GM19240 (cell line): ENCODE results near the gene PRKCQ.
"Not testable (repeated sequence)": the region's sequence is repeated elsewhere in the genome, so short reads cannot be mapped to it uniquely, and the experiment has no call there.

Experiments used
- DNase-seq: peaks from one replicate; pipeline ENCODE4 v3.0.0; 2011; ENCODE audit warnings: low spot score; ENCODE audit not compliant: insufficient read length

The PRKCQ gene

GRCh38 chr10:6460861-6461409, 119.1 kb downstream of the PRKCQ start:
- no peak for DNase-seq

DNA sequence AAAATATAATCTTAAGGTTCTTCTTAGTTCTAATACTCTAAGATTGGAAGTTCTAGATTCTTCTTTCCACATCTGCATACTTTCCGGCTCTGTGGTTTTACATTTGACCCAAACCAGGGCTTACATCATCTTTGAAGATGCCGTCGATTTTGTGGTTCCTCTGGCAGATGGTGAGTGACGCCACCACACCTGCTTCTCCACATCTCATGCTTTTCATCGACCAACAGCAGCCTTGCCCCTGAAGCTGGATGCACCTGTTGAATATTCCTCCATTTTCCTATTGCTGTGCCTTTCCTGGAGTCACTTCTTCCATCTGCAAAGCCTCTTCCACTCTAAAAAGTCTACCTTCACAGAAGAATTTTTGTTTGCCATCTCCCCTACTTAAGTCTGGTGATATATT, 121.3 kb downstream of the PRKCQ start:
- DNase-seq: no peak

GRCh38 chr10:6457376-6457775, 122.7 kb downstream of the PRKCQ start:
- no peak for DNase-seq

DNA sequence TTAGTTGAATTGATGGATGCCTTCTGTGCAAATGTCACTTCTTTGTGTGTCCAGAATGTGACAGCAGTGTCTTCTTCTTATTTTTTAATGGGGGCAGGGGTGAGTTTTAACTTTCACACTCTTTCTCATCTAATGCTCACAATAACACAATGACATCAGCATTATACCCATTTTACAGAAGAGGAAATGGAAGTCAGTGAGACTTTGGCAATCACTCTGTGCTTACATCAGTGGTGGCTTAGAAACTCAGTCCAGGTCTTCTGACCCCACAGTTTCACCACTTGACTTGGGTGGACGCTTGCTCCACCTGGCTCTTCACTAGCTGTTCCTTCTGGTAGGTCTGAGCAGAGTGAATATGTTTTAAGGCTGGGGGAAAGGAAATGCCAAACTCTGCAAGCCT, 124.0 kb downstream of the PRKCQ start:
- DNase-seq: no peak

- DNase-seq: no peak
These were observed 124.5 kb downstream of the PRKCQ start for GRCh38 chr10:6455592-6455991.

- DNase-seq: no peak
These were observed 133.4 kb downstream of the PRKCQ start for GRCh38 chr10:6446711-6447110.

DNA sequence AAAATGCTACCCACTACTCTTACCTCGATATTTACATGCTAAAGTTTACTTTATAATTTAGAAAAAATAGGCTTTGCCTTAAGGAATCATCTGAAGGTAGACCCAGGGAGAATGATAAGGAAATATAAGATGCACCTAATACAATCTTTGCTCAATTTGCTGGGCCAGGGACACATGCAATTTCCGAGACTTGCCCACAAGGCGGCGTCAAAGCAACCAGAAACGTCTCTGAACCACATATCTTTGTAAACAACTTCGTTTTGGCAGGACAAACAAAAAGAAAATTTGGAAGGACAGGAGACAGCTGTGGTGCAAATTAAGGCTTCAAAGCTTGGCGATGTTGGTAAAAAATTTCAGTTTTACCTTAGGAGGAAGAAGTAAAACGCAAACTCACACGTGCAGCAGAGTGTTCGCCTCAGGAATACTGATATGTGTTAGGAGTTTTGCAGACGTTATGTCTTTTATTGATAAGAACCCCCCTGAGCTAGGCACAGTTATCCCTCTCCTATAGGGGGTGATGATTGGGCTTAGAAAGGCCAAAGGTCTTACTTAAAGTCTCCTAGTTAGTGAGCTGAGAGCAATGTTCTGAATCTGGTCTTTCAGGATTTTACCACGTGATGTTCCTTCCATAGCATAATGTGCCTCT, 134.3 kb downstream of the PRKCQ start:
- peak; percentile 16 for DNase-seq

DNA sequence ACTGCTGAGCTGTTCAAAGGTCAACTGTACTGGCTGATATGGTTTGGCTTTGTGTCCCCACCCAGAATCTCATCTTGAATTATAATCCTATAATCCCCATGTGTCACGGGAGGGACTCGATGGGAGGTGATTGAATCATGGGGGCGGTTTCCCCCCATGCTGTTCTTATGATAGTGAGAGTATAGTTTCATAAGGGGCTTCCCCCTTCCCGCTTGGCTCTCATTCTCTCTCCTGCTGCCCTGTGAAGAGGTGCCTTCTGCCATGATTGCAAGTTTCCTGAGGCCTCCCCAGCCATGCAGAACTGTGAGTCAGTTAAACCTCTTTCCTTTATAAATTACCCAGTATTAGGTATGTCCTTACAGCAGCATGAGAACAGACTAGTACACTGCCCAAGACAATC, 140.2 kb downstream of the PRKCQ start:
- not testable (repeated sequence) for DNase-seq

- DNase-seq: no peak
These were observed 148.2 kb downstream of the PRKCQ start for GRCh38 chr10:6431861-6432260.

GRCh38 chr10:6431186-6431585, 148.9 kb downstream of the PRKCQ start:
- DNase-seq: no peak

DNA sequence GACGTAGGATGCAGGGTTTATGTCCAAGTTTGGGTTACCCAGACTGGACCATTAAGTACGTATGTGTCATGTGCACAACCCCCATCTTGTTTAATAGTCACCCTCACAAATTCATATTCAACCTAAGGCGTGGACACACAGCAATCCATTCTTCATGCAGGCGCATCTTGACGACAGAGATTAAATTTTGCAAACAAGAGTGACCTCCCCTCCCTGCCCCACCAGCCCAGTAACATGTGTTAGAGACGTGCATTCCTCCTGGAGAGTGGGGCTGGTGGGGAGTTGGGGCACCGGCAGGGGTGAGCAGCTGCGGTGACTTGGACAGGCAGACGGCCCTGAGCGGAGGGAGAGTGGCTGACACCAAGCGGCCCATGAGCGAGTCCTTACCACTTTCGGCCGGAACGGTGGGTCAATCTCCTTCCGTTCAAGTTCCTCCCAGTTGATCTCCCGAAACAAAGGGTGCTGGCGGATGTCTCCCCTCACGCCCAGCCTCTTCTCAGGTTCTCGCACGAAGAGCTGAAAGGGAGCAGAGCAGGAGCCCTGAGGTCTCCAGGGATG, 149.6 kb downstream of the PRKCQ start:
- DNase-seq: no peak

DNA sequence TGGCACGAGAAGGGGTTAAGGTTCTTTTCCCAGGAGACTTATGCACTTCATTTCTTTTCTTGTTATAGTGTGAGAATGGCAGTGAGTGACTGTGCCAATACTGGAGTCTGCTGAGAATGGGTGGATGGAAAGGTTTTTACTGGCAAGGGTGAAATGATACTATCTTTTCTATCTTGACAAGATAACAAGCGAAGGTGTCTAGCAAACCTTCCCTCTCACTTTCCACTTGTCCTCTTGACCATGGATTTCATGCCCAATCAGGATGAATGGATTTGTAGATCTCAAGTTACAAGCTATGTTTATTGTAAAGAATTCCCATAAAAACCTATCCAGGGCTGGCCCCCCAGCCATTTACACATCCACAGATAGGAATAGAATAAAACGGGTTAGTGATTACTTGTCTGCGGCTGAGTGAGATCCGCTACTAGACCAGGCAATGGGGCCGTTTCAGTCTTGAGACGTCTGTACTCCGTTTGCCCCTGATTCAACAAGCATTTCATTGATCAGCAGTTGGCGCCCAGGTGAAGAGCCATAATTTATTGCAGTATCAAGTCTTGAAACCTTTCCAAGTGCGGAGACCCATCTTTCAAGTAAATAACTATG, 152.6 kb downstream of the PRKCQ start:
- DNase-seq: no peak

DNA sequence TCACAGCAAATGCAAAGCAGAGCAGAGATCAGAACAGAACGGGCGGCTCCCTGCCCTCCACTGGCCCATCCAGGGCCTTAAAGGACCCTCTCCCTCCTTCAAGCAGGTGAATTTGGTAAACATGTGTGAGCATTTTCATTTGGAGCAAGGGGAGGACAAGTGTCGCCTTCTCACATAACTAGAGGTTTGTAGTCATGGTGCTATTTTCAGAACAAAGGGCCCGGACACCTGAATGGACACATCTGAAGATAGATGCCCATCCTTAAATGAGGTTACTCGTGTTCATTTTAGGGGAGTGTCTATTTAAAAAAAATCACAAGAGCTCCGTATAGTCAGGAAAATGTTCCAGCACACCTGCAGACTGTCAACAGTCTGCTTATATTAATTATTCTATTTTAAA, 153.8 kb downstream of the PRKCQ start:
- no peak for DNase-seq

DNA sequence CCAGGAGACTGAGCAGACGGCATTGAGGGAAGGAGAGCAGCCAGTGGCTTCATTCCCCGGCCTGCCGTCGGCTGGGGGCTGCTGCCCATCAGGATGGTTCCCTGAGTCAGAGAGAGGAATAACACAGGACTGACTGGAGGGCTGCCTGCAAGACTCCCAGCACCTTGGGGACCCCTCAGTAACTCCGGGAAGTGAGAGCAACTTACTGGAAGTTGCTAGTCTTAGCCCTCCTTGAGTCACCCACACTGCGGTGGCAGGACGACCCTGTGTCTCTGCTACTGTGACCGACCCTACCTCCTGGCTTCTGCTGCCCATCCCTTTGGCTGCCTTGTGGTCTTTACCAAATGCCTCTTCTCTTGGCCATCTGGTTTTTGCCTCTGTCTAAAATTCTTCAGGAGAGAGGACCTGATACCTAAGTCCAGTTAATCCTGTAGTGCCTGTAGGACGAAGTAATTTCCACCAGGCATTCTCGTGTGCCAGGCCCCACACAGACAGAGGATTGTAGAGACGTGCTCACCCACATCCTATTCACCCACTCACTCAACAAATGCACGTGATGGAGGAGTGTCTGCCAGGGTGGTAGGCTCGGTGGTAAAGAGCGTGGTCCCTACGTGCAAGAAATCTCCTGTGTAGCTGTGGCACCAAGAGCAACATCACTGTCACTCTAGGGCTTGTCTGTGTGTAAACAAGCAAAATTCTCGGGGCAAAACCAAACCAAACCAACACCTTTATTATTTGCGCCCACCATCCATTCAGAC, 156.5 kb downstream of the PRKCQ start:
- DNase-seq: no peak

GRCh38 chr10:6423004-6423403, 157.1 kb downstream of the PRKCQ start:
- DNase-seq: no peak

DNA sequence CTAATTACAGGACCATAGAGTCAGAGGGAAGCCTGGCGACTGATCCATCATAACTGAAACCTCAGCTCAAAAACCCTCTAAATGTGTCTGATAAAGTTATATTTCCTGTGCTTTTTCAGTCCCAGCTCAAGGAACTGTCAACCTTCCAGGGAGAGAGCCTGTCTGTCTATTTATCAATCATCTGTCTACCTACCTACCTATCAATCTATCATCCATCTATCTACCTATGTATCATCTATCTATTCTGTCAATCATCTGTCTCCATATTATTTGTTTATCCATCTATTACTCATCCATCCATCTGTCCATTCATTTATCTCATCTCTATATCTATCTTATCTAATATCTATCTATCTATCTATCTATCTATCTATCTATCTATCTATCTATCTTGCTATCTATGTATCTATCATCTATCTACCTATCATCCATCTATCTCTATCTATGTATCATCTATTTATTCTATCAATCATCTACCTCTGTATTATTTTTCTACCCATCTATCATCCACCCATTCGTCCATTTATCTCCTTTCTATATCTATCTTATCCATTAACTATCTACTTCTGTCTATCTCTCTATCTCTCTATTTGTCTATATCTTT, 161.4 kb downstream of the PRKCQ start:
- DNase-seq: no peak

DNA sequence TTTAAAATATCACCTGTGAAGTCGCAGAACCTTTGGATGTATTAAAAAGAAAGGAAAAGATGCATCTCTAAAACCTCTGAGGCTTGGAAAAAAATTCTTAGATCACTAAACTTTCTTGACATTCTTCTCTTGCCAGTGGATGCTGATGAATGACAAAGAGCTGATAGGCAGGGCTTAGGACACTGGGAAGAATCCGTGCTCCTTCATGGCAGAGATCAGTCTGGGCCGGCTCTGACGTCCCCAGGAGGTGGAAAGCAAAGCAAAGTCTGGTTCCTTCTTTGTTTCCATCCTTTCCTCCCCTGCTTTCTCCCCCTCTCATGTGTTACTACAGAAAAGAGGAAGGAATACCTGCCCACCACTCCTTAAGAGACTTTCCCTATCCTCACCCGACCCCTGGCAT, 161.9 kb downstream of the PRKCQ start:
- DNase-seq: no peak

- no peak for DNase-seq
These were observed 163.1 kb downstream of the PRKCQ start for GRCh38 chr10:6416892-6417512.

GRCh38 chr10:6411436-6411835, 168.6 kb downstream of the PRKCQ start:
- no peak for DNase-seq

GRCh38 chr10:6410830-6411229, 169.2 kb downstream of the PRKCQ start:
- no peak for DNase-seq

DNA sequence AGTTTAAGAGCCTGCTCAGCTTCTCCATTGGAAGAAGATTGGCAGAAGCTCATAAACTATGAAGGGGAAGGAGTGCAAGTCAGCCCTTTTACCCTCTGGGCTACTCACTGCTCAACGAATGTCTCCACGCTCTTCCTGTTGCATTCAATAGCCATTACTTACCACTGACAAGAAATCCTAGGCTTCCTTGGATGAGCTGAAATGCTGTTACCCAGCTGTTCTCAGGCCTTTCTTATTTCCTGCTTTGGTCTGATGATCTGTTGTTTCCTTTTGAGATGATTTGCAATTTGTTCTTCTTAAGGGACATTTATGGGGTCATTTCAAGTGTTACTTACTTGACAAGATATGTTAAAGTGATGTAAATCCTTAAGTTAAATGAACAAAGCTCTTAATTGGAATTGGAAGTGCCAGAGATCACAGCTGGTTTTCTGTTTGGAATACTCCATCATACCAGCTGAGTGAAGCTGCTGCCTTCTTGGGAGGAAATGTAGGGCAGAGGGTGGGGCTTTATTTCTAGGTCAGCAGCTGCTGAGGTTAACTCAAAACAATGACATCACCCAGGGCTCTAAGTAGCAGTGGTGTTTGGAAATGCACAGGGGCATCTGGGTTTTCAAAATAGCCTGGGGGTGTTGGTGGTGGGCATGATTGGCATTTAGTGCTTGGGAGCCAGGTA, 170.0 kb downstream of the PRKCQ start:
- DNase-seq: no peak
